Astrocyte of the cerebellum (primary cell): ENCODE measurements around the gene INKA1.

ENCODE experiments used
- DNase-seq: peaks from one replicate; pipeline ENCODE4 v3.0.0-alpha.2; 2011; ENCODE audit warnings: low read depth
- H3K4me3 ChIP-seq: 2 replicates; pipeline ENCODE4 v1.5.1; 2011; ENCODE audit warnings: mild to moderate bottlenecking, low read depth, low read length, moderate library complexity
- CTCF ChIP-seq: IDR thresholded peaks from 2 replicates; pipeline ENCODE4 v1.5.1; 2012; ENCODE audit warnings: low read length, low read depth, moderate library complexity, mild to moderate bottlenecking; ENCODE audit errors: missing control alignments
- in situ Hi-C: cut with HindIII; loops from 2 replicates; pipeline ENCODE4 v1.10.0; 2017; ENCODE audit warnings: low sequenced_read_pairs

The INKA1 gene

GRCh38 chr3:49845694-49846093, 42.6 kb downstream of the INKA1 start:
- in situ Hi-C loops: no loop called here
- DNase-seq: no peak
- H3K4me3 ChIP-seq: no peak overlapping the region
- TF ChIP-seq CTCF: no peak
